Uterus (tissue), 2 donors: ENCODE measurements around the gene INPPL1.

Experiments
- POLR2A ChIP-seq, 2 donors: fragments of 450-650 bp; IDR thresholded peaks; one replicate each; pipeline ENCODE4 v1.6.1; 2016; ENCODE audit warnings: antibody characterized with exemption in 2 of 2, mild to moderate bottlenecking in 1 of 2, moderate library complexity in 1 of 2
- TF ChIP-seq, protein P1 (sequence below), 4 experiments: fragments of 200-600 bp in 2 of 4; fragments of 450-650 bp in 2 of 4; sonication (generic) in 2 of 4; IDR thresholded peaks; one replicate each; pipeline ENCODE4 v1.5.1; 2016 to 2019; ENCODE audit warnings: antibody characterized with exemption in 4 of 4, mild to moderate bottlenecking in 2 of 4, moderate library complexity in 1 of 4

DNA sequence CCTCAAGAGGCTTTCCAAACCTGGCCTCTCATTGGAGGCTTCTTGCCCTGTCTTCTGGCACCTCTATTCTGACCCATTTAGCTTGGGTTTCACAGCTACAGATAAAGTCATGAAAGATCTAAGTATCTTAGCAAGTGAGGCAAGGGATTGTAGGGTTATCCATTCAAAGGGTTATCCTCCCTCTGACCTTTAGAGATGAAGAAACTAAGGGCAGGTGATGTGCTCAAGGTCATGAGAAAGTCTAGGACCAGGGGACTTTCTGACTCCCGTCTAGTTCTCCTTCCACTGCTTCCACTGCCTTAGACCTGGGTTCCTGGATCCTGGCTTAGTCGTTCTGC is 12.2 kb downstream of the INPPL1 start:
- TF ChIP-seq, protein P1, sequence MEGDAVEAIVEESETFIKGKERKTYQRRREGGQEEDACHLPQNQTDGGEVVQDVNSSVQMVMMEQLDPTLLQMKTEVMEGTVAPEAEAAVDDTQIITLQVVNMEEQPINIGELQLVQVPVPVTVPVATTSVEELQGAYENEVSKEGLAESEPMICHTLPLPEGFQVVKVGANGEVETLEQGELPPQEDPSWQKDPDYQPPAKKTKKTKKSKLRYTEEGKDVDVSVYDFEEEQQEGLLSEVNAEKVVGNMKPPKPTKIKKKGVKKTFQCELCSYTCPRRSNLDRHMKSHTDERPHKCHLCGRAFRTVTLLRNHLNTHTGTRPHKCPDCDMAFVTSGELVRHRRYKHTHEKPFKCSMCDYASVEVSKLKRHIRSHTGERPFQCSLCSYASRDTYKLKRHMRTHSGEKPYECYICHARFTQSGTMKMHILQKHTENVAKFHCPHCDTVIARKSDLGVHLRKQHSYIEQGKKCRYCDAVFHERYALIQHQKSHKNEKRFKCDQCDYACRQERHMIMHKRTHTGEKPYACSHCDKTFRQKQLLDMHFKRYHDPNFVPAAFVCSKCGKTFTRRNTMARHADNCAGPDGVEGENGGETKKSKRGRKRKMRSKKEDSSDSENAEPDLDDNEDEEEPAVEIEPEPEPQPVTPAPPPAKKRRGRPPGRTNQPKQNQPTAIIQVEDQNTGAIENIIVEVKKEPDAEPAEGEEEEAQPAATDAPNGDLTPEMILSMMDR (IDR thresholded peaks at IDR 0.05), result no peak
- no peak for TF ChIP-seq POLR2A (IDR thresholded peaks at IDR 0.05)
